ENCODE measurements around the gene TENT5A.

Gene TENT5A

DNA sequence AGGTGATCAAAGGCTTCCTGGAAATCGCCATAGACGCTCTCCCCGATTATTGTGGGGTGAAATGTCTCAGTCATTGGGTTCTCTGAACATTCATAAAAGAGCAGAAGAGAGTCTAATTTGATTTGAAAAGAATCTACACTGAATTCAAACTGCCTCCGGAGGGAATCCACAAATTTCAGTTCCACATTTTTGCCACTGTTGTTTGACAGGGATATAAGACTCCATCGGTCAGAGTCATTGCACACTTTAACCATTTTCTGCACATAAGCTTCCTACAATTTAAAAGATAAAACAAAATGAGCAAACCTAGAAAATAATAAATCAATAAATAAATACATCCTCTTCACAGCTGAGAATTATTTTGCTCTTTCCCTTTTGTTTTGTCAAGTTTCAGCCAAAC lies 2.3 kb downstream of the TENT5A start:
- TF ChIP-seq, protein P1, sequence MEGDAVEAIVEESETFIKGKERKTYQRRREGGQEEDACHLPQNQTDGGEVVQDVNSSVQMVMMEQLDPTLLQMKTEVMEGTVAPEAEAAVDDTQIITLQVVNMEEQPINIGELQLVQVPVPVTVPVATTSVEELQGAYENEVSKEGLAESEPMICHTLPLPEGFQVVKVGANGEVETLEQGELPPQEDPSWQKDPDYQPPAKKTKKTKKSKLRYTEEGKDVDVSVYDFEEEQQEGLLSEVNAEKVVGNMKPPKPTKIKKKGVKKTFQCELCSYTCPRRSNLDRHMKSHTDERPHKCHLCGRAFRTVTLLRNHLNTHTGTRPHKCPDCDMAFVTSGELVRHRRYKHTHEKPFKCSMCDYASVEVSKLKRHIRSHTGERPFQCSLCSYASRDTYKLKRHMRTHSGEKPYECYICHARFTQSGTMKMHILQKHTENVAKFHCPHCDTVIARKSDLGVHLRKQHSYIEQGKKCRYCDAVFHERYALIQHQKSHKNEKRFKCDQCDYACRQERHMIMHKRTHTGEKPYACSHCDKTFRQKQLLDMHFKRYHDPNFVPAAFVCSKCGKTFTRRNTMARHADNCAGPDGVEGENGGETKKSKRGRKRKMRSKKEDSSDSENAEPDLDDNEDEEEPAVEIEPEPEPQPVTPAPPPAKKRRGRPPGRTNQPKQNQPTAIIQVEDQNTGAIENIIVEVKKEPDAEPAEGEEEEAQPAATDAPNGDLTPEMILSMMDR (IDR thresholded peaks at IDR 0.05; ENCODE audit: low read length), result no peak
- no peak for TF ChIP-seq EZH2 (IDR thresholded peaks at IDR 0.05; ENCODE audit: borderline replicate concordance, low read length)

DNA sequence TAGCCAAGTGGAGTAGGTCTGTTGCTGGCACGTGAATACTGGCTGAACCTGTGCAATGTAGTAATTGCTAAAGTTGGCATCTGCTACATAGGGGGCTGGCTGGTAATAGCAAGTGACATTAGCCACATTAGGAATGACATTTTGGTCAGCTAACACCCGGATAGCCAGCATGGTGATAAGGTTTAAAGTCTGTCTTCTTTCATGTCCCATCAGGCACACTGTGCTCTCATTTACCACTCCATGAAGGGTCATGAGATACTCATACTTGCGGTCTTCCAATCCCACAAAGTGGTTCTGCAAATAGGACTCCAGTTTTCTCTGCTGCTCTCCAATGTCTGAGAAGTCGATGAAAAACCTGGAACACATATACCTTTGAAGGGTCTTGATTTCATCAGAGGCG lies 2.8 kb downstream of the TENT5A start:
- no peaks in the 10 kb centered on the region for H4K20me1 ChIP-seq (ENCODE audit: insufficient read depth, low read length)
- no peak overlapping the region for H2AFZ ChIP-seq (ENCODE audit: low read length)
- H3F3A ChIP-seq (ENCODE audit: insufficient read depth, low read length), result no peaks in the 10 kb centered on the region
- H3K4me2 ChIP-seq (ENCODE audit: low read length), result no peak overlapping the region
- H3K9ac ChIP-seq (ENCODE audit: low read length), result no peak overlapping the region
- H3K9me2 ChIP-seq (ENCODE audit: low read depth, low read length), result no peaks in the 10 kb centered on the region
- no peaks in the 10 kb centered on the region for H3K36me3 ChIP-seq (ENCODE audit: insufficient read depth, low read length)
- TF ChIP-seq EZH2 (IDR thresholded peaks at IDR 0.05; ENCODE audit: borderline replicate concordance, low read length), result no peak
- TF ChIP-seq, protein P1 (IDR thresholded peaks at IDR 0.05; ENCODE audit: low read length), result no peak
- H3K9me3 ChIP-seq (ENCODE audit: low read length), result no peaks in the 10 kb centered on the region
- no peak overlapping the region for H3K27ac ChIP-seq (ENCODE audit: low read depth, low read length, poor library complexity, severe bottlenecking)
- no peaks in the 10 kb centered on the region for H3K79me2 ChIP-seq (ENCODE audit: insufficient read depth, low read length)
- no peaks in the 10 kb centered on the region for H3K27me3 ChIP-seq (ENCODE audit: insufficient read depth, low read length)
- no peak overlapping the region for H3K4me3 ChIP-seq (ENCODE audit: low read depth, low read length, poor library complexity, severe bottlenecking)
- H3K4me1 ChIP-seq (ENCODE audit: insufficient read depth, low read length, severe bottlenecking), result no peaks in the 10 kb centered on the region

More for the DNA sequence above, 2.3 kb downstream of the TENT5A start:
- H3K9me3 ChIP-seq (ENCODE audit: low read length), result no peaks in the 10 kb centered on the region
- no peaks in the 10 kb centered on the region for H3K36me3 ChIP-seq (ENCODE audit: insufficient read depth, low read length)
- H3F3A ChIP-seq (ENCODE audit: insufficient read depth, low read length), result no peaks in the 10 kb centered on the region
- H2AFZ ChIP-seq (ENCODE audit: low read length), result no peak overlapping the region
- no peaks in the 10 kb centered on the region for H3K79me2 ChIP-seq (ENCODE audit: insufficient read depth, low read length)
- H3K9ac ChIP-seq (ENCODE audit: low read length), result no peak overlapping the region
- H3K27me3 ChIP-seq (ENCODE audit: insufficient read depth, low read length), result no peaks in the 10 kb centered on the region
- H3K4me2 ChIP-seq (ENCODE audit: low read length), result no peak overlapping the region
- no peaks in the 10 kb centered on the region for H3K4me1 ChIP-seq (ENCODE audit: insufficient read depth, low read length, severe bottlenecking)
- no peak overlapping the region for H3K4me3 ChIP-seq (ENCODE audit: low read depth, low read length, poor library complexity, severe bottlenecking)
- H3K9me2 ChIP-seq (ENCODE audit: low read depth, low read length), result no peaks in the 10 kb centered on the region
- H4K20me1 ChIP-seq (ENCODE audit: insufficient read depth, low read length), result no peaks in the 10 kb centered on the region
- H3K27ac ChIP-seq (ENCODE audit: low read depth, low read length, poor library complexity, severe bottlenecking), result no peak overlapping the region

DNA sequence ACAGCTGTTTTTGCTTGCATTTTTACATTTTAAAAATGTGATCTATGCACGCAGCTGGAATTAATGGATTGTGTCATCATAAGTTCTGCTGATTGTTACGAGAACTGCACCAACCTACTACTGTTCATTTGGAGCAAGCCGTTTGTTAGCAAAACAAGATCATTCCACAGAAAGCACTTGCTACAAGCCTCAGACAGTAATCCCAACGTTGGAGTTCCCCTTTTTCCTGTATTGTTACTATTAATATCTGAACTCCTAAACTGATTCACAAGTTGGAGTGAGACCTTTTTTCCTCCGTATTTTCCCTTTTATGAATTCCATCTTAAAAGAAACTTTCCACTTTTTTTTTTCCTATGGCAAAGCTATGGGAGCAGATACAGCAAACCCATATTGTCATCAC lies 3.5 kb downstream of the TENT5A start:
- TF ChIP-seq EZH2 (IDR thresholded peaks at IDR 0.05; ENCODE audit: borderline replicate concordance, low read length), result no peak
- TF ChIP-seq, protein P1 (IDR thresholded peaks at IDR 0.05; ENCODE audit: low read length), result no peak
- no peaks in the 10 kb centered on the region for H3K79me2 ChIP-seq (ENCODE audit: insufficient read depth, low read length)
- no peak overlapping the region for H3K27ac ChIP-seq (ENCODE audit: low read depth, low read length, poor library complexity, severe bottlenecking)
- H3F3A ChIP-seq (ENCODE audit: insufficient read depth, low read length), result no peaks in the 10 kb centered on the region
- H3K36me3 ChIP-seq (ENCODE audit: insufficient read depth, low read length), result no peaks in the 10 kb centered on the region
- no peaks in the 10 kb centered on the region for H3K4me1 ChIP-seq (ENCODE audit: insufficient read depth, low read length, severe bottlenecking)
- H3K9ac ChIP-seq (ENCODE audit: low read length), result no peak overlapping the region
- H3K27me3 ChIP-seq (ENCODE audit: insufficient read depth, low read length), result no peaks in the 10 kb centered on the region
- H3K4me3 ChIP-seq (ENCODE audit: low read depth, low read length, poor library complexity, severe bottlenecking), result no peak overlapping the region
- H3K4me2 ChIP-seq (ENCODE audit: low read length), result no peak overlapping the region
- H4K20me1 ChIP-seq (ENCODE audit: insufficient read depth, low read length), result no peaks in the 10 kb centered on the region
- H3K9me3 ChIP-seq (ENCODE audit: low read length), result no peaks in the 10 kb centered on the region
- no peaks in the 10 kb centered on the region for H3K9me2 ChIP-seq (ENCODE audit: low read depth, low read length)
- no peak overlapping the region for H2AFZ ChIP-seq (ENCODE audit: low read length)
